ENCODE measurements around the gene CTRL.

- TF ChIP-seq POLR2A (IDR thresholded peaks at IDR 0.05; ENCODE audit: low read depth, low read length) (no peak), POLR2AphosphoS5 (IDR thresholded peaks at IDR 0.05; ENCODE audit: low read depth, low read length) (no peak), PAX5 (IDR thresholded peaks at IDR 0.05; ENCODE audit: insufficient read depth, low read length, severe bottlenecking) (no peak)
Measured at GRCh38 chr16:67942200-67942509, 10.5 kb upstream of the CTRL start.
